Measurements from ENCODE around the gene EPYC. TPM values are rescaled to one million over a fixed set of nuclear protein-coding genes. Genes with fewer than 3 reads are reported as not detected.
A peak's percentile ranks its signal among the peaks of the same experiment; 100 is the strongest.

The EPYC gene
- total and polyA plus RNA-seq, 2 experiments from 2014 or later, result not detected

DNA sequence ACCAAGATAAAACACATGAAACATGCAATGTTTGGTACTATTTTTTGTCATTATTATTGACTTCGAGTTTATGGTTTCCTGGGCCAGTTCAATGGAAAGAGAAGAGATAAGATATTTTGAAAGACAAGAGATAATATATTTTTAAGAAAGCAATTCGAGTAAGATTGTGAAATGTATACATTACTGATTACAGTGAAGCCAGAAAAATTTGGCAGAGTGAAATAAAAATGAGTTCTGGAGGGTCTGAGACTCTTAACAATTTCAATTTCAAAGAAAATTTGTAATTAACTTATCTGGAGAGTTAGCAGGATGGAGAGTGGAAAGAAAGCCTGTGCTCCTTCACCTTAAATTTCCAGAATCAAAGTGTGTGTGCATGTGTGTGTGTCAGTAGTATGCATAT, 67.1 kb downstream of the EPYC start:
- no peaks in the 10 kb centered on the region; the same call in 2 of the 3 replicates for H3K4me1 Mint-ChIP-seq
- H3K27ac Mint-ChIP-seq, result no peak overlapping the region
- no peak overlapping the region for H3K4me2 ChIP-seq
- H3K36me3 Mint-ChIP-seq (ENCODE audit: low read depth), result no peaks in the 10 kb centered on the region
- H3F3A ChIP-seq (replicated peaks; ENCODE audit: low read depth), result no peaks in the 10 kb centered on the region
- H3K79me2 ChIP-seq (replicated peaks; ENCODE audit: insufficient read depth), result no peaks in the 10 kb centered on the region
- no peaks in the 10 kb centered on the region for H3K9me3 Mint-ChIP-seq
- no peak overlapping the region for H3K4me3 Mint-ChIP-seq
- DNase-seq (ENCODE audit: low spot score) (no peak), ATAC-seq (no peak)
- no peaks in the 10 kb centered on the region for H3K9me2 ChIP-seq (ENCODE audit: insufficient read depth)
- no peak overlapping the region for H3K4me3 ChIP-seq
- no peaks in the 10 kb centered on the region for H3K4me1 ChIP-seq (ENCODE audit: insufficient read depth)
- TF ChIP-seq, protein P1, sequence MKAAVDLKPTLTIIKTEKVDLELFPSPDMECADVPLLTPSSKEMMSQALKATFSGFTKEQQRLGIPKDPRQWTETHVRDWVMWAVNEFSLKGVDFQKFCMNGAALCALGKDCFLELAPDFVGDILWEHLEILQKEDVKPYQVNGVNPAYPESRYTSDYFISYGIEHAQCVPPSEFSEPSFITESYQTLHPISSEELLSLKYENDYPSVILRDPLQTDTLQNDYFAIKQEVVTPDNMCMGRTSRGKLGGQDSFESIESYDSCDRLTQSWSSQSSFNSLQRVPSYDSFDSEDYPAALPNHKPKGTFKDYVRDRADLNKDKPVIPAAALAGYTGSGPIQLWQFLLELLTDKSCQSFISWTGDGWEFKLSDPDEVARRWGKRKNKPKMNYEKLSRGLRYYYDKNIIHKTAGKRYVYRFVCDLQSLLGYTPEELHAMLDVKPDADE (IDR thresholded peaks at IDR 0.05), result no peak
- TF ChIP-seq, protein P2, sequence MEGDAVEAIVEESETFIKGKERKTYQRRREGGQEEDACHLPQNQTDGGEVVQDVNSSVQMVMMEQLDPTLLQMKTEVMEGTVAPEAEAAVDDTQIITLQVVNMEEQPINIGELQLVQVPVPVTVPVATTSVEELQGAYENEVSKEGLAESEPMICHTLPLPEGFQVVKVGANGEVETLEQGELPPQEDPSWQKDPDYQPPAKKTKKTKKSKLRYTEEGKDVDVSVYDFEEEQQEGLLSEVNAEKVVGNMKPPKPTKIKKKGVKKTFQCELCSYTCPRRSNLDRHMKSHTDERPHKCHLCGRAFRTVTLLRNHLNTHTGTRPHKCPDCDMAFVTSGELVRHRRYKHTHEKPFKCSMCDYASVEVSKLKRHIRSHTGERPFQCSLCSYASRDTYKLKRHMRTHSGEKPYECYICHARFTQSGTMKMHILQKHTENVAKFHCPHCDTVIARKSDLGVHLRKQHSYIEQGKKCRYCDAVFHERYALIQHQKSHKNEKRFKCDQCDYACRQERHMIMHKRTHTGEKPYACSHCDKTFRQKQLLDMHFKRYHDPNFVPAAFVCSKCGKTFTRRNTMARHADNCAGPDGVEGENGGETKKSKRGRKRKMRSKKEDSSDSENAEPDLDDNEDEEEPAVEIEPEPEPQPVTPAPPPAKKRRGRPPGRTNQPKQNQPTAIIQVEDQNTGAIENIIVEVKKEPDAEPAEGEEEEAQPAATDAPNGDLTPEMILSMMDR (conservative IDR thresholded peaks at IDR 0.05; ENCODE audit: low read depth in 2 of 2), result no peak
- TF ChIP-seq ZNF331 (CRISPR knock-in tag; IDR thresholded peaks at IDR 0.05; ENCODE audit: low read depth), result no peak
- no peaks in the 10 kb centered on the region for H4K20me1 ChIP-seq (replicated peaks; ENCODE audit: insufficient read depth)
- H3K27me3 ChIP-seq (ENCODE audit: insufficient read depth), result no peaks in the 10 kb centered on the region
- H2AFZ ChIP-seq, result no peak overlapping the region
- no peaks in the 10 kb centered on the region for H3K27me3 Mint-ChIP-seq (ENCODE audit: insufficient read depth, low read depth, poor library complexity)
- H3K27ac ChIP-seq (ENCODE audit: low read depth), result no peak overlapping the region
- no peaks in the 10 kb centered on the region for H3K36me3 ChIP-seq (ENCODE audit: insufficient read depth)

DNA sequence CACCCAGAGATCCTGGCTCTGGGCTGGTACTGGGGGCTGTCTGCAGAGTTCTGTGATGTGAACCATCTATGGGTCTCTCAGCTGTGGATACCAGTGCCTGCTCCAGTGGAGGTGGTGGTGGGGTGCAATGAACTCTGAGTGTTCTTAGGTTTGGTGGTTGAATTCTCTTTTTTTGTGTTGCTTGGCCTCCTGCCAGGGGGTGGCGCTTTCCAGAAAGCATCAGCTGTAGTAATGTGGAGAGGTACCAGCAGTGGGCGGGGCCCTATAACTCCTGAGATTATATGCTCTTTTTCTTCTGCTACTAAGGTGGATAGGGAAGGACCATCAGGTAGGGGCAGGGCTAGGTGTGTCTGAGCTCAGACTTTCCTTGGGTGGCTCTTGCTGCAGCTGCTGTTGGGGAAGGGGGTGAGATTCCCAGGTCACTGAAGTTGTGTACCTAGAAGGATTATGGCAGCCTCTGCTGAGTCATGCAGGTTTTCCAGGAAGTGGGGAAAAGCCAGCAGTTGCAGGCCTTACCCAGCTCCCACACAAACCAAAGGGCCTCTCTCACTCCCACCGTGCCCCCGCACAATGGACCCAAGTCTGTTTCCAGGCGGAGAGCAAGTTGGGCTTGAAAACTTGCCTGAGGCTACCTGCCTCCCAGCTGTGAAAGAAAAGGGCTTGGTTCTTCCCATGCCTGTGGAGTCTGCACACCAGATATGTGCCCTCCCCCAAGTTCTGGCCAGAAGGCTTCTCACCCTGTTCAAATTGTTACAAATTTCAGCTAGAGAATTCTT, 68.4 kb downstream of the EPYC start:
- no peak overlapping the region for H3K4me2 ChIP-seq
- no peaks in the 10 kb centered on the region for H3K4me1 ChIP-seq (ENCODE audit: insufficient read depth)
- H3K27ac Mint-ChIP-seq, result peak overlapping the region; percentile 51
- no peaks in the 10 kb centered on the region for H3K79me2 ChIP-seq (replicated peaks; ENCODE audit: insufficient read depth)
- no peaks in the 10 kb centered on the region for H3F3A ChIP-seq (replicated peaks; ENCODE audit: low read depth)
- H3K27me3 Mint-ChIP-seq (ENCODE audit: insufficient read depth, low read depth, poor library complexity), result no peaks in the 10 kb centered on the region
- H3K4me3 Mint-ChIP-seq, result no peak overlapping the region
- H3K9me2 ChIP-seq (ENCODE audit: insufficient read depth), result no peaks in the 10 kb centered on the region
- no peak overlapping the region for H3K4me3 ChIP-seq
- no peaks in the 10 kb centered on the region; the same call in 2 of the 3 replicates for H3K4me1 Mint-ChIP-seq
- DNase-seq (ENCODE audit: low spot score) (peak; percentile 10), ATAC-seq (no peak)
- peak overlapping the region; percentile 69 for H2AFZ ChIP-seq
- no peaks in the 10 kb centered on the region for H4K20me1 ChIP-seq (replicated peaks; ENCODE audit: insufficient read depth)
- no peaks in the 10 kb centered on the region for H3K9me3 Mint-ChIP-seq
- H3K27me3 ChIP-seq (ENCODE audit: insufficient read depth), result no peaks in the 10 kb centered on the region
- TF ChIP-seq STAT1 (IDR thresholded peaks at IDR 0.05; ENCODE audit: unreplicated experiment) (no peak), CREB1 (CRISPR knock-in tag; IDR thresholded peaks at IDR 0.05; ENCODE audit: low read depth) (no peak), JUNB (IDR thresholded peaks at IDR 0.05; ENCODE audit: unreplicated experiment) (no peak), EZH2 (IDR thresholded peaks at IDR 0.05; ENCODE audit: low read depth, unreplicated experiment) (no peak), EZH2phosphoT487 (IDR thresholded peaks at IDR 0.05; ENCODE audit: unreplicated experiment) (no peak), POLR2AphosphoS5 (IDR thresholded peaks at IDR 0.05; ENCODE audit: low read depth) (no peak), ZNF331 (CRISPR knock-in tag; IDR thresholded peaks at IDR 0.05; ENCODE audit: low read depth) (no peak)
- TF ChIP-seq, protein P2 (conservative IDR thresholded peaks at IDR 0.05; ENCODE audit: low read depth in 2 of 2), result peak; percentile 26 to 29
- H3K36me3 Mint-ChIP-seq (ENCODE audit: low read depth), result no peaks in the 10 kb centered on the region
- H3K27ac ChIP-seq (ENCODE audit: low read depth), result no peak overlapping the region
- H3K36me3 ChIP-seq (ENCODE audit: insufficient read depth), result no peaks in the 10 kb centered on the region
